ENCODE results near the gene PRR20G. TPM values are rescaled to one million over a fixed set of nuclear protein-coding genes. Genes with fewer than 3 reads are reported as not detected.
A peak's percentile ranks its signal among the peaks of the same experiment; 100 is the strongest.

Gene PRR20G
- total and polyA plus RNA-seq, 2 of the 4 experiments (the other 2 are of a cell fraction), result not detected

- Histone ChIP-seq H2BK15ac (ENCODE audit: low read depth, low read length) (no peak overlapping the region), H3K4ac (ENCODE audit: low read depth, low read length) (no peak overlapping the region), H2AK5ac (ENCODE audit: low read depth, low read length) (no peak overlapping the region), H4K5ac (ENCODE audit: low read depth, low read length) (no peak overlapping the region), H4K20me1 (ENCODE audit: insufficient read depth, low read length) (no peaks in the 10 kb centered on the region), H2BK5ac (ENCODE audit: low read depth, low read length, poor library complexity, severe bottlenecking) (no peak overlapping the region), H3K36me3 (ENCODE audit: control insufficient read depth, insufficient read depth, low read length) (no peaks in the 10 kb centered on the region), H3K18ac (ENCODE audit: low read depth, low read length) (no peak overlapping the region), H3K79me1 (ENCODE audit: low read depth in 1 of 2, low read length in 2 of 2) (no peaks in the 10 kb centered on the region), H2BK120ac (ENCODE audit: low read depth, low read length) (no peak overlapping the region), H3K9me1 (ENCODE audit: insufficient read depth, low read length) (no peaks in the 10 kb centered on the region), H2BK20ac (ENCODE audit: low read depth, low read length) (no peak overlapping the region), H3K27me3 (ENCODE audit: control insufficient read depth, insufficient read depth, low read length) (peaks cover 12% of the 10 kb centered on the region), H3K27ac (ENCODE audit: insufficient read depth, low read length) (no peak overlapping the region), H3K4me1 (ENCODE audit: control insufficient read depth, insufficient read depth, low read length) (no peaks in the 10 kb centered on the region), H3K23ac (ENCODE audit: low read depth, low read length) (no peak overlapping the region), H4K91ac (ENCODE audit: insufficient read depth, low read depth, low read length) (no peak overlapping the region), H3K14ac (replicated peaks; ENCODE audit: low read depth, low read length) (no peak overlapping the region), H2AFZ (replicated peaks; ENCODE audit: low read length, poor library complexity) (no peak overlapping the region), H3K9me3 (ENCODE audit: control insufficient read depth, insufficient read depth, low read length) (no peaks in the 10 kb centered on the region), H3K4me2 (ENCODE audit: low read depth, low read length) (no peak overlapping the region), H4K8ac (ENCODE audit: low read depth in 2 of 2, low read length in 2 of 2) (no peak overlapping the region), H2AK9ac (replicated peaks; ENCODE audit: low read depth, low read length, poor library complexity) (peak overlapping the region; percentile 55), H3K56ac (ENCODE audit: extremely low read depth, insufficient read depth, low read length) (no peak overlapping the region), H3K9ac (ENCODE audit: low read depth, low read length) (no peak overlapping the region), H3K4me3 (ENCODE audit: insufficient read depth, low read depth, low read length) (no peak overlapping the region)
- intact Hi-C loops (cut with micrococcal nuclease) (no loop called here), dilution Hi-C loops (cut with HindIII; ENCODE audit: low sequenced_read_pairs, unreplicated experiment) (no loop called here), in situ Hi-C loops (cut with MboI; ENCODE audit: low sequenced_read_pairs) (no loop called here)
- ChIA-PET CTCF (no interaction called here), POLR2A (ENCODE audit: unreplicated experiment) (no interaction called here)
- DNase-seq, result no peak
- 60% methylated on average over 1 of the region's 2 CpGs; no CpG with 5 or more reads in 1 of the 2 experiments for WGBS, 2 experiments (ENCODE audit: extremely low coverage in 2 of 2, insufficient read length in 1 of 2)
- no TSS peak for BruUV-seq (replicated peaks)
- no peak for TF ChIP-seq FOS (IDR thresholded peaks at IDR 0.05; ENCODE audit: low read depth, low read length)
- TF ChIP-seq CHD1 (IDR thresholded peaks at IDR 0.05; ENCODE audit: low read depth, low read length), result no peak
- no peak for TF ChIP-seq RFX5 (IDR thresholded peaks at IDR 0.05; ENCODE audit: low read depth, low read length)
- no peak for TF ChIP-seq BHLHE40 (IDR thresholded peaks at IDR 0.05; ENCODE audit: low read depth, low read length)
- TF ChIP-seq MXI1 (IDR thresholded peaks at IDR 0.05; ENCODE audit: borderline replicate concordance, low read depth, low read length), result no peak
- TF ChIP-seq NFE2L2 (IDR thresholded peaks at IDR 0.05; ENCODE audit: low read depth, low read length), result no peak
- ATAC-seq (ENCODE audit: low read depth), result no peak
Measured at GRCh38 chr3:127258733-127259132, 29.1 kb downstream of the PRR20G start.

Data from IMR-90 (cell line).